ENCODE results near the gene DLGAP5. TPM values are rescaled to one million over a fixed set of nuclear protein-coding genes. Genes with fewer than 3 reads are reported as not detected.
A peak's percentile ranks its signal among the peaks of the same experiment; 100 is the strongest.

DLGAP5 gene
- total and polyA plus RNA-seq, 2 of the 13 experiments (the other 11 are each of a cell fraction or from before 2014, with no cell fraction given), result 7.7 to 55.8 TPM

DNA sequence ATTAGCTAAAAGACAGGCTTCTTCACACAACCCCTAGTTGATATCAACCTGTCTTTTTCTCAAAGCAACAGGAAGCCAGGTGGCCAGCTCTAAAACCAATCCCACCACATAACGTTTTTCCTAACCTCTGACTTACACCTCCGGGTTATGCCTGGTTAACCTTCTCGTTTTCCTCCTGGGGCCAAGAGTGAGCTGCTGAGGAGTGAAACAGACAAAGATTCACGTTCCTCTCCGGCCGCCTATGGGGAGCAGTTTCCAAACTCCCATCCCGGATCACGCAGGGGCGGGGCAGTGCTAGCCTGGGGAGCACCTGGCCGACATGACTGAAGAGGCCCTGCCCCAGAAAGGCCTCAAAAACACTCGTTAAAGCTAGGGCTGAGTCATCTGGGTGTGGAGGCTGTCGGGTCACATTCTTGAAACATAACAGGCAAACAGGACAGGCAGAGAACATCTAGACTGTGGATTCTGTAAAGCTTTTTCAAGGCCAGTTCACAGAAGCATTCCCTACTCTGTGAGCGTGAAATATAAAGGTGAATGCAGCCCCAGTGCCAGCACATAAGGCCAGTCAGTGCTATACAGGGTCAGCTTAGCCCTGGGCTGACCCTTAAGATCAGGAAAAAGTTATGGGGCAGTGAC lies 88.3 kb downstream of the DLGAP5 start (continued):
- TF ChIP-seq, protein P1, sequence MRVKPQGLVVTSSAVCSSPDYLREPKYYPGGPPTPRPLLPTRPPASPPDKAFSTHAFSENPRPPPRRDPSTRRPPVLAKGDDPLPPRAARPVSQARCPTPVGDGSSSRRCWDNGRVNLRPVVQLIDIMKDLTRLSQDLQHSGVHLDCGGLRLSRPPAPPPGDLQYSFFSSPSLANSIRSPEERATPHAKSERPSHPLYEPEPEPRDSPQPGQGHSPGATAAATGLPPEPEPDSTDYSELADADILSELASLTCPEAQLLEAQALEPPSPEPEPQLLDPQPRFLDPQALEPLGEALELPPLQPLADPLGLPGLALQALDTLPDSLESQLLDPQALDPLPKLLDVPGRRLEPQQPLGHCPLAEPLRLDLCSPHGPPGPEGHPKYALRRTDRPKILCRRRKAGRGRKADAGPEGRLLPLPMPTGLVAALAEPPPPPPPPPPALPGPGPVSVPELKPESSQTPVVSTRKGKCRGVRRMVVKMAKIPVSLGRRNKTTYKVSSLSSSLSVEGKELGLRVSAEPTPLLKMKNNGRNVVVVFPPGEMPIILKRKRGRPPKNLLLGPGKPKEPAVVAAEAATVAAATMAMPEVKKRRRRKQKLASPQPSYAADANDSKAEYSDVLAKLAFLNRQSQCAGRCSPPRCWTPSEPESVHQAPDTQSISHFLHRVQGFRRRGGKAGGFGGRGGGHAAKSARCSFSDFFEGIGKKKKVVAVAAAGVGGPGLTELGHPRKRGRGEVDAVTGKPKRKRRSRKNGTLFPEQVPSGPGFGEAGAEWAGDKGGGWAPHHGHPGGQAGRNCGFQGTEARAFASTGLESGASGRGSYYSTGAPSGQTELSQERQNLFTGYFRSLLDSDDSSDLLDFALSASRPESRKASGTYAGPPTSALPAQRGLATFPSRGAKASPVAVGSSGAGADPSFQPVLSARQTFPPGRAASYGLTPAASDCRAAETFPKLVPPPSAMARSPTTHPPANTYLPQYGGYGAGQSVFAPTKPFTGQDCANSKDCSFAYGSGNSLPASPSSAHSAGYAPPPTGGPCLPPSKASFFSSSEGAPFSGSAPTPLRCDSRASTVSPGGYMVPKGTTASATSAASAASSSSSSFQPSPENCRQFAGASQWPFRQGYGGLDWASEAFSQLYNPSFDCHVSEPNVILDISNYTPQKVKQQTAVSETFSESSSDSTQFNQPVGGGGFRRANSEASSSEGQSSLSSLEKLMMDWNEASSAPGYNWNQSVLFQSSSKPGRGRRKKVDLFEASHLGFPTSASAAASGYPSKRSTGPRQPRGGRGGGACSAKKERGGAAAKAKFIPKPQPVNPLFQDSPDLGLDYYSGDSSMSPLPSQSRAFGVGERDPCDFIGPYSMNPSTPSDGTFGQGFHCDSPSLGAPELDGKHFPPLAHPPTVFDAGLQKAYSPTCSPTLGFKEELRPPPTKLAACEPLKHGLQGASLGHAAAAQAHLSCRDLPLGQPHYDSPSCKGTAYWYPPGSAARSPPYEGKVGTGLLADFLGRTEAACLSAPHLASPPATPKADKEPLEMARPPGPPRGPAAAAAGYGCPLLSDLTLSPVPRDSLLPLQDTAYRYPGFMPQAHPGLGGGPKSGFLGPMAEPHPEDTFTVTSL (CRISPR knock-in tag; IDR thresholded peaks at IDR 0.05; ENCODE audit: borderline replicate concordance), result peak; percentile 86; the same call in 1 of the 2 replicates
- TF ChIP-seq SETDB1 (CRISPR knock-in tag; IDR thresholded peaks at IDR 0.05; ENCODE audit: borderline replicate concordance), result no peak
- TF ChIP-seq, protein P2, sequence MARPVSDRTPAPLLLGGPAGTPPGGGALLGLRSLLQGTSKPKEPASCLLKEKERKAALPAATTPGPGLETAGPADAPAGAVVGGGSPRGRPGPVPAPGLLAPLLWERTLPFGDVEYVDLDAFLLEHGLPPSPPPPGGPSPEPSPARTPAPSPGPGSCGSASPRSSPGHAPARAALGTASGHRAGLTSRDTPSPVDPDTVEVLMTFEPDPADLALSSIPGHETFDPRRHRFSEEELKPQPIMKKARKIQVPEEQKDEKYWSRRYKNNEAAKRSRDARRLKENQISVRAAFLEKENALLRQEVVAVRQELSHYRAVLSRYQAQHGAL (CRISPR knock-in tag; IDR thresholded peaks at IDR 0.05; ENCODE audit: not compliant biosample characterization), result peak; percentile 41
- TF ChIP-seq MAFG (CRISPR knock-in tag; IDR thresholded peaks at IDR 0.05), result no peak
- no peak for TF ChIP-seq ISX (CRISPR knock-in tag; conservative IDR thresholded peaks at IDR 0.05)
- no peak for TF ChIP-seq RAD51 (IDR thresholded peaks at IDR 0.05; ENCODE audit: borderline replicate concordance)
- TF ChIP-seq, protein P3, sequence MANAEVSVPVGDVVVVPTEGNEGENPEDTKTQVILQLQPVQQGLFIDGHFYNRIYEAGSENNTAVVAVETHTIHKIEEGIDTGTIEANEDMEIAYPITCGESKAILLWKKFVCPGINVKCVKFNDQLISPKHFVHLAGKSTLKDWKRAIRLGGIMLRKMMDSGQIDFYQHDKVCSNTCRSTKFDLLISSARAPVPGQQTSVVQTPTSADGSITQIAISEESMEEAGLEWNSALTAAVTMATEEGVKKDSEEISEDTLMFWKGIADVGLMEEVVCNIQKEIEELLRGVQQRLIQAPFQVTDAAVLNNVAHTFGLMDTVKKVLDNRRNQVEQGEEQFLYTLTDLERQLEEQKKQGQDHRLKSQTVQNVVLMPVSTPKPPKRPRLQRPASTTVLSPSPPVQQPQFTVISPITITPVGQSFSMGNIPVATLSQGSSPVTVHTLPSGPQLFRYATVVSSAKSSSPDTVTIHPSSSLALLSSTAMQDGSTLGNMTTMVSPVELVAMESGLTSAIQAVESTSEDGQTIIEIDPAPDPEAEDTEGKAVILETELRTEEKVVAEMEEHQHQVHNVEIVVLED (CRISPR knock-in tag; IDR thresholded peaks at IDR 0.05; ENCODE audit: borderline replicate concordance), result peak; percentile 53; the same call in 1 of the 2 replicates
- TF ChIP-seq JARID2 (CRISPR knock-in tag; IDR thresholded peaks at IDR 0.05; ENCODE audit: insufficient replicate concordance), result no peak
- TF ChIP-seq, protein P4, sequence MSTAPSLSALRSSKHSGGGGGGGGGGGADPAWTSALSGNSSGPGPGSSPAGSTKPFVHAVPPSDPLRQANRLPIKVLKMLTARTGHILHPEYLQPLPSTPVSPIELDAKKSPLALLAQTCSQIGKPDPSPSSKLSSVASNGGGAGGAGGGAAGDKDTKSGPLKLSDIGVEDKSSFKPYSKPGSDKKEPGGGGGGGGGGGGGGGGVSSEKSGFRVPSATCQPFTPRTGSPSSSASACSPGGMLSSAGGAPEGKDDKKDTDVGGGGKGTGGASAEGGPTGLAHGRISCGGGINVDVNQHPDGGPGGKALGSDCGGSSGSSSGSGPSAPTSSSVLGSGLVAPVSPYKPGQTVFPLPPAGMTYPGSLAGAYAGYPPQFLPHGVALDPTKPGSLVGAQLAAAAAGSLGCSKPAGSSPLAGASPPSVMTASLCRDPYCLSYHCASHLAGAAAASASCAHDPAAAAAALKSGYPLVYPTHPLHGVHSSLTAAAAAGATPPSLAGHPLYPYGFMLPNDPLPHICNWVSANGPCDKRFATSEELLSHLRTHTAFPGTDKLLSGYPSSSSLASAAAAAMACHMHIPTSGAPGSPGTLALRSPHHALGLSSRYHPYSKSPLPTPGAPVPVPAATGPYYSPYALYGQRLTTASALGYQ (CRISPR knock-in tag; IDR thresholded peaks at IDR 0.05), result peak; percentile 50; the same call in 1 of the 2 replicates
- peak; percentile 95 for TF ChIP-seq SALL1 (CRISPR knock-in tag; IDR thresholded peaks at IDR 0.05)
- TF ChIP-seq YY1 (IDR thresholded peaks at IDR 0.05; ENCODE audit: insufficient read depth, insufficient replicate concordance, low read depth, low read length), result peak; percentile 75
